Spleen (tissue), 7 donors: ENCODE measurements around the gene IGSF21.

Experiments
- POLR2A ChIP-seq, 3 donors: fragments of 450-650 bp; IDR thresholded peaks; one replicate each; pipeline ENCODE4 v1.5.1; 2017; ENCODE audit warnings: antibody characterized with exemption in 3 of 3, mild to moderate bottlenecking in 1 of 3
- POLR2AphosphoS5 ChIP-seq, 3 donors: sonication (generic); formaldehyde crosslinking; IDR thresholded peaks; one replicate each; pipeline ENCODE4 v1.5.1; 2017; ENCODE audit warnings: antibody characterized with exemption in 3 of 3
- TF ChIP-seq, protein P1 (sequence below), 11 experiments: fragments of 200-600 bp in 7 of 11; fragments of 450-650 bp in 4 of 11; sonication (generic) in 4 of 11; IDR thresholded peaks in 8 of 11; conservative IDR thresholded peaks in 3 of 11; 1 replicate in 7 of 11; 2 replicates in 4 of 11; pipeline versions ENCODE4 v1.4.0 to v1.8.0; 2016 to 2021; ENCODE audit warnings: antibody characterized with exemption in 11 of 11, inconsistent platforms in 4 of 11, mild to moderate bottlenecking in 1 of 11
- donor health status: DM: no; HTN: no; CAD: no; lungs with moderate emphysema.
- donor health status: DM: no; HTN: no; CAD: no.
- donor health status: DM: no; HTN: no; CAD: no.

DNA sequence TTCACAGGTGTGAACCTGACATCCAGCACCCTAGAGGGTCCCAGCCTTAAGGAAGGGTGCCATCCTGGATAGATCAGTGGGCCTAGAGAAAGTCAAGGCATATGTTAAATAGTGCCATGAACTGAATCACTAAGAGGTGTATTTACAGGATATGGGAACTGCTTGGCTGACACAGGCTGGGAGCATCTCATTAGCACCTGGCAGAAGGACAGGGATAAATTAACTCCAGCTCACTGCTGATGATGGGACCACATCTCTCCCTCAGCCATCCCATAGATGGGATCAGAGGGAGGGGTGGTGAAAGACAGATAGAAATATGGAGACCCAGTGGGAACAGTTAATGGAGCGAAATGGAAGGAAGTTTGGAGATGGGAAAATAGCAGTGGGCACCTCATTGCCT is 122.0 kb downstream of the IGSF21 start:
- TF ChIP-seq POLR2A (IDR thresholded peaks at IDR 0.05): no peak
- TF ChIP-seq, protein P1, sequence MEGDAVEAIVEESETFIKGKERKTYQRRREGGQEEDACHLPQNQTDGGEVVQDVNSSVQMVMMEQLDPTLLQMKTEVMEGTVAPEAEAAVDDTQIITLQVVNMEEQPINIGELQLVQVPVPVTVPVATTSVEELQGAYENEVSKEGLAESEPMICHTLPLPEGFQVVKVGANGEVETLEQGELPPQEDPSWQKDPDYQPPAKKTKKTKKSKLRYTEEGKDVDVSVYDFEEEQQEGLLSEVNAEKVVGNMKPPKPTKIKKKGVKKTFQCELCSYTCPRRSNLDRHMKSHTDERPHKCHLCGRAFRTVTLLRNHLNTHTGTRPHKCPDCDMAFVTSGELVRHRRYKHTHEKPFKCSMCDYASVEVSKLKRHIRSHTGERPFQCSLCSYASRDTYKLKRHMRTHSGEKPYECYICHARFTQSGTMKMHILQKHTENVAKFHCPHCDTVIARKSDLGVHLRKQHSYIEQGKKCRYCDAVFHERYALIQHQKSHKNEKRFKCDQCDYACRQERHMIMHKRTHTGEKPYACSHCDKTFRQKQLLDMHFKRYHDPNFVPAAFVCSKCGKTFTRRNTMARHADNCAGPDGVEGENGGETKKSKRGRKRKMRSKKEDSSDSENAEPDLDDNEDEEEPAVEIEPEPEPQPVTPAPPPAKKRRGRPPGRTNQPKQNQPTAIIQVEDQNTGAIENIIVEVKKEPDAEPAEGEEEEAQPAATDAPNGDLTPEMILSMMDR (IDR thresholded peaks at IDR 0.05 in 8 of 11, conservative IDR thresholded peaks at IDR 0.05 in 3 of 11): no peak
- no peak for TF ChIP-seq POLR2AphosphoS5 (IDR thresholded peaks at IDR 0.05)
